HCT116 (cell line): ENCODE data around the gene ARHGAP28. TPM values are rescaled to one million over a fixed set of nuclear protein-coding genes. Genes with fewer than 3 reads are reported as not detected.

ENCODE experiments used
- ATAC-seq: fragments of 200-7000 bp; cut with Tn5 transposase; 2 replicates; pipeline ENCODE4 v1.9.1; 2020; ENCODE audit warnings: mild to moderate bottlenecking, moderate library complexity
- BruUV-seq: library from RNA; stranded (reverse); fragments of 400-500 nt; replicated peaks from 2 replicates; lab custom pipeline; 2021; lab: Mats Ljungman, UMichigan
- CTCF ChIA-PET: fragments of 300-600 bp; sonication (Branson Sonifier 250); formaldehyde crosslinking; loops from one replicate; lab custom pipeline; 2021; ENCODE audit warnings: antibody characterized with exemption; lab: Charles Lee
- POLR2A ChIA-PET: fragments of 300-600, 350-600 bp; sonication (Branson Sonifier 250); formaldehyde crosslinking; loops from one replicate; lab custom pipeline; 2021; ENCODE audit warnings: antibody characterized with exemption; lab: Charles Lee
- RAD21 ChIA-PET, 2 experiments: fragments of 300-600 bp; sonication (Branson Sonifier 250); formaldehyde crosslinking; loops; one replicate each; lab custom pipeline; 2023; ENCODE audit warnings: low total read pairs in 2 of 2; ENCODE audit not compliant: uncharacterized antibody in 2 of 2, unreplicated experiment in 2 of 2, low non-redundant PET in 1 of 2; lab: Charles Lee
- DNase-seq: peaks from one replicate; pipeline ENCODE4 v3.0.0-alpha.2; 2010; ENCODE audit warnings: low read depth, low spot score
- H2AFZ ChIP-seq: fragments of 200-600 bp; shearing (Covaris generic), sonication (generic); 2 replicates; pipeline ENCODE4 v1.6.1; 2017; ENCODE audit warnings: low read depth, mixed run types, mixed read lengths, antibody characterized with exemption, low read length; ENCODE audit not compliant: poor library complexity, severe bottlenecking
- H3K27ac ChIP-seq: 2 replicates; pipeline ENCODE4 v1.5.1; 2012; ENCODE audit warnings: low read depth, low read length
- H3K27me3 ChIP-seq: fragments of 200-600 bp; sonication (generic); 2 replicates; pipeline ENCODE4 v1.6.1; 2016; ENCODE audit warnings: mixed run types, low read length, mixed read lengths; ENCODE audit not compliant: insufficient read depth
- H3K36me3 ChIP-seq, 2 experiments: fragments of 200-500 bp in 1 of 2; fragments of 200-600 bp in 1 of 2; sonication (Bioruptor generic) in 1 of 2; sonication (generic) in 1 of 2; 2 replicates each; pipeline versions ENCODE4 v1.5.1 to v1.6.1; 2014 to 2016; ENCODE audit warnings: low read length in 2 of 2, inconsistent platforms in 1 of 2, mixed read lengths in 1 of 2, mixed run types in 1 of 2; ENCODE audit not compliant: insufficient read depth in 2 of 2, control insufficient read depth in 1 of 2
- H3K4me1 ChIP-seq, 2 experiments: fragments of 200-600 bp in 1 of 2; sonication (generic) in 1 of 2; 2 replicates each; pipeline versions ENCODE4 v1.5.1 to v1.6.1; 2012 to 2017; ENCODE audit warnings: low read length in 2 of 2, inconsistent platforms in 1 of 2, mild to moderate bottlenecking in 1 of 2, mixed read lengths in 1 of 2, mixed run types in 1 of 2, moderate library complexity in 1 of 2; ENCODE audit not compliant: insufficient read depth in 2 of 2, control insufficient read depth in 1 of 2
- H3K4me2 ChIP-seq: fragments of 200-600 bp; sonication (generic); 2 replicates; pipeline ENCODE4 v1.6.1; 2017; ENCODE audit warnings: mixed run types, low read length, mixed read lengths
- H3K4me3 ChIP-seq, 2 experiments: fragments of 200-600 bp in 1 of 2; sonication (generic) in 1 of 2; replicated peaks in 1 of 2; 2 replicates each; pipeline ENCODE4 v1.5.1; 2011 to 2016; ENCODE audit warnings: low read length in 2 of 2, control low read depth in 1 of 2, low read depth in 1 of 2, mild to moderate bottlenecking in 1 of 2, mixed read lengths in 1 of 2, mixed run types in 1 of 2
- H3K79me2 ChIP-seq: fragments of 200-600 bp; sonication (generic); 2 replicates; pipeline ENCODE4 v1.6.1; 2017; ENCODE audit warnings: mild to moderate bottlenecking, mixed run types, low read length, moderate library complexity, mixed read lengths; ENCODE audit not compliant: insufficient read depth
- H3K9ac ChIP-seq: fragments of 200-600 bp; sonication (generic); 2 replicates; pipeline ENCODE4 v1.6.1; 2016; ENCODE audit warnings: low read length, mixed read lengths
- H3K9me2 ChIP-seq: fragments of 200-600 bp; sonication (generic), shearing (Covaris generic); 2 replicates; pipeline ENCODE4 v1.6.1; 2017; ENCODE audit warnings: mixed run types, mild to moderate bottlenecking, moderate library complexity; ENCODE audit not compliant: insufficient read depth
- H3K9me3 ChIP-seq, 2 experiments: fragments of 200-500 bp in 1 of 2; fragments of 200-600 bp in 1 of 2; sonication (Bioruptor generic) in 1 of 2; sonication (generic) in 1 of 2; 2 replicates each; pipeline ENCODE4 v1.6.1; 2014 to 2017; ENCODE audit warnings: low read length in 2 of 2, mixed read lengths in 2 of 2, inconsistent platforms in 1 of 2, low read depth in 1 of 2, mild to moderate bottlenecking in 1 of 2, mixed run types in 1 of 2, moderate library complexity in 1 of 2; ENCODE audit not compliant: control insufficient read depth in 1 of 2, insufficient read depth in 1 of 2
- H4K20me1 ChIP-seq: fragments of 200-600 bp; sonication (generic), shearing (Covaris generic); 2 replicates; pipeline ENCODE4 v1.6.1; 2017; ENCODE audit warnings: mixed run types, mild to moderate bottlenecking, moderate library complexity; ENCODE audit not compliant: insufficient read depth
- ATF3 ChIP-seq: IDR thresholded peaks from 2 replicates; pipeline ENCODE4 v1.6.1; 2012
- CEBPB ChIP-seq: IDR thresholded peaks from 2 replicates; pipeline ENCODE4 v1.6.1; 2012; ENCODE audit warnings: low read depth
- EGR1 ChIP-seq: IDR thresholded peaks from 2 replicates; pipeline ENCODE4 v1.6.1; 2012; ENCODE audit warnings: low read depth
- ELF1 ChIP-seq: IDR thresholded peaks from 2 replicates; pipeline ENCODE4 v1.6.1; 2012; ENCODE audit warnings: low read depth, borderline replicate concordance
- EZH2 ChIP-seq: fragments of 200-600 bp; sonication (generic); IDR thresholded peaks from 2 replicates; pipeline ENCODE4 v1.6.1; 2017; ENCODE audit warnings: antibody characterized with exemption, mixed run types
- EZH2phosphoT487 ChIP-seq: fragments of 200-600 bp; IDR thresholded peaks from 2 replicates; pipeline ENCODE4 v1.6.1; 2018; ENCODE audit warnings: antibody characterized with exemption, borderline replicate concordance
- FOSL1 ChIP-seq: IDR thresholded peaks from 2 replicates; pipeline ENCODE4 v1.6.1; 2012; ENCODE audit warnings: low read depth
- JUND ChIP-seq: IDR thresholded peaks from 2 replicates; pipeline ENCODE4 v1.6.1; 2012
- MAX ChIP-seq: IDR thresholded peaks from 2 replicates; pipeline ENCODE4 v1.6.1; 2012
- POLR2A ChIP-seq: IDR thresholded peaks from 2 replicates; pipeline ENCODE4 v1.7.0; 2011; ENCODE audit warnings: borderline replicate concordance; ENCODE audit not compliant: insufficient read depth, insufficient read length; ENCODE audit errors: extremely low read depth
- POLR2AphosphoS5 ChIP-seq: IDR thresholded peaks from 2 replicates; pipeline ENCODE4 v1.6.1; 2011; ENCODE audit warnings: mild to moderate bottlenecking, low read depth, low read length, moderate library complexity
- RAD21 ChIP-seq: IDR thresholded peaks from 2 replicates; pipeline ENCODE4 v1.6.1; 2012; ENCODE audit warnings: low read depth, mild to moderate bottlenecking
- SIN3A ChIP-seq: IDR thresholded peaks from 2 replicates; pipeline ENCODE4 v1.6.1; 2012; ENCODE audit warnings: low read depth
- SRF ChIP-seq: IDR thresholded peaks from 2 replicates; pipeline ENCODE4 v1.6.1; 2012; ENCODE audit warnings: low read depth
- TCF7L2 ChIP-seq: IDR thresholded peaks from 2 replicates; pipeline ENCODE4 v1.7.0; 2011; ENCODE audit warnings: borderline replicate concordance, inconsistent platforms; ENCODE audit not compliant: insufficient read depth, insufficient read length; ENCODE audit errors: extremely low read depth
- ZBTB33 ChIP-seq: IDR thresholded peaks from 2 replicates; pipeline ENCODE4 v1.6.1; 2011; ENCODE audit warnings: mild to moderate bottlenecking, low read length, moderate library complexity; ENCODE audit not compliant: insufficient replicate concordance; ENCODE audit errors: extremely low read depth
- intact Hi-C: fragments of 100-400 bp; cut with micrococcal nuclease; formaldehyde crosslinking; loops from 2 replicates; pipeline ENCODE4 v1.10.0; 2022
- total RNA-seq: library from RNA; stranded (reverse); gene quantifications from one replicate; pipeline ENCODE4 v1.2.1, GENCODE V29; 2021; ENCODE audit not compliant: unreplicated experiment

ARHGAP28 gene
- total RNA-seq, 1 experiment from 2014 or later: not detected

GRCh38 chr18:6722690-6723089, 6.8 kb upstream of the ARHGAP28 start:
- BruUV-seq: no TSS peak
- Histone ChIP-seq H3K9ac (no peak overlapping the region), H3K79me2 (no peaks in the 10 kb centered on the region), H2AFZ (no peak overlapping the region), H3K27me3 (no peaks in the 10 kb centered on the region), H3K9me2 (no peaks in the 10 kb centered on the region), H3K4me2 (no peak overlapping the region), H3K9me3 (peaks cover 4 to 37% of the 10 kb centered on the region in 2 experiments; a peak in 2 of 4 replicates), H4K20me1 (no peaks in the 10 kb centered on the region), H3K4me3 (no peak overlapping the region), H3K4me1 (no peaks in the 10 kb centered on the region), H3K36me3 (no peaks in the 10 kb centered on the region), H3K27ac (no peak overlapping the region)
- TF ChIP-seq ZBTB33: no peak
- no peak for TF ChIP-seq EZH2
- TF ChIP-seq EGR1: no peak
- no peak for TF ChIP-seq RAD21
- no peak for TF ChIP-seq SIN3A
- TF ChIP-seq POLR2AphosphoS5: no peak
- TF ChIP-seq MAX: no peak
- TF ChIP-seq ATF3: no peak
- no peak for TF ChIP-seq SRF
- no peak for TF ChIP-seq POLR2A
- TF ChIP-seq JUND: no peak
- TF ChIP-seq TCF7L2: no peak
- TF ChIP-seq ELF1: no peak
- TF ChIP-seq EZH2phosphoT487: no peak
- no peak for TF ChIP-seq CEBPB
- TF ChIP-seq FOSL1: no peak
- RAD21 ChIA-PET: no interaction called here
- POLR2A ChIA-PET: no interaction called here
- intact Hi-C loops: no loop called here
- no peak for DNase-seq
- CTCF ChIA-PET: no interaction called here
- no peak for ATAC-seq
